K562 (cell line): ENCODE data around the gene FOXRED2. TPM values are rescaled to one million over a fixed set of nuclear protein-coding genes. Genes with fewer than 3 reads are reported as not detected.

Experiments
- ATAC-seq: fragments of 200-7000 bp; cut with Tn5 transposase; 3 replicates; pipeline ENCODE4 v1.9.1; 2020; ENCODE audit warnings: moderate library complexity
- BruUV-seq: library from RNA; stranded (reverse); fragments of 400-500 nt; replicated peaks from 2 replicates; lab custom pipeline; 2021; lab: Mats Ljungman, UMichigan
- CTCF ChIA-PET: fragments of 300-600 bp; formaldehyde crosslinking; extraction: SDS; loops from one replicate; lab custom pipeline; 2021; ENCODE audit warnings: low intra/inter-chr PET ratio; lab: Yijun Ruan, JAX
- POLR2A ChIA-PET: fragments of 300-600, 350-650 bp; sonication (Branson Sonifier 250); formaldehyde crosslinking; extraction: SDS; loops from one replicate; lab custom pipeline; 2021; ENCODE audit warnings: antibody characterized with exemption, inconsistent platforms; lab: Yijun Ruan, JAX
- DNase-seq, 4 experiments: peaks; one replicate each; pipeline versions ENCODE4 v3.0.0 to v3.0.0-alpha.2; 2011 to 2018; ENCODE audit warnings: low spot score in 3 of 4, mixed read lengths in 3 of 4; ENCODE audit errors: extremely low read depth in 1 of 4
- FAIRE-seq: peaks from 2 replicates; lab custom pipeline; 2011; peaks lifted over from hg19 to GRCh38; lab: Jason Lieb, UNC
- H2AFZ ChIP-seq: 2 replicates; pipeline ENCODE4 v1.6.0; 2011; ENCODE audit warnings: low read depth, low read length, control low read depth, inconsistent platforms
- H3K27ac ChIP-seq: fragments of 200-600 bp; 3 replicates; pipeline ENCODE4 v1.8.0; 2011; ENCODE audit warnings: low read depth, mild to moderate bottlenecking, control low read depth, inconsistent platforms, low read length, moderate library complexity, mixed read lengths; ENCODE audit errors: extremely low read depth
- H3K27me3 ChIP-seq, 2 experiments: fragments of 300-600 bp in 1 of 2; 2 replicates in 1 of 2; 3 replicates in 1 of 2; pipeline versions ENCODE4 v1.6.0 to v1.8.0; 2011; ENCODE audit warnings: inconsistent platforms in 2 of 2, low read length in 2 of 2, mild to moderate bottlenecking in 1 of 2, mixed read lengths in 1 of 2, moderate library complexity in 1 of 2; ENCODE audit not compliant: control insufficient read depth in 2 of 2, insufficient read depth in 2 of 2
- H3K36me3 ChIP-seq: fragments of 300-600 bp; 3 replicates; pipeline ENCODE4 v1.8.0; 2011; ENCODE audit warnings: mild to moderate bottlenecking, low read length, inconsistent platforms; ENCODE audit not compliant: control insufficient read depth, insufficient read depth
- H3K4me1 ChIP-seq, 2 experiments: fragments of 200-600 bp in 1 of 2; replicated peaks in 1 of 2; 2 replicates in 1 of 2; 3 replicates in 1 of 2; pipeline versions ENCODE4 v1.5.1 to v1.8.0; 2011; ENCODE audit warnings: inconsistent platforms in 2 of 2, low read length in 2 of 2, mild to moderate bottlenecking in 1 of 2, mixed read lengths in 1 of 2, moderate library complexity in 1 of 2; ENCODE audit not compliant: control insufficient read depth in 2 of 2, insufficient read depth in 2 of 2
- H3K4me2 ChIP-seq: 2 replicates; pipeline ENCODE4 v1.6.1; 2011; ENCODE audit warnings: low read length, control low read depth, inconsistent platforms, mixed read lengths; ENCODE audit not compliant: insufficient read depth
- H3K4me3 ChIP-seq: fragments of 200-600 bp; sonication (generic), shearing (Covaris generic); 2 replicates; pipeline ENCODE4 v1.5.1; 2016; ENCODE audit warnings: control low read depth, inconsistent platforms
- H3K79me2 ChIP-seq: fragments of 200-600 bp; 3 replicates; pipeline ENCODE4 v1.8.0; 2011; ENCODE audit warnings: low read length, inconsistent platforms; ENCODE audit not compliant: control insufficient read depth, insufficient read depth
- H3K9ac ChIP-seq, 2 experiments: 2 replicates each; pipeline versions ENCODE4 v1.6.0 to v1.6.1; 2011; ENCODE audit warnings: low read depth in 2 of 2, low read length in 2 of 2, control low read depth in 1 of 2, inconsistent platforms in 1 of 2, mild to moderate bottlenecking in 1 of 2, mixed read lengths in 1 of 2; ENCODE audit not compliant: insufficient read depth in 1 of 2
- H3K9me1 ChIP-seq: one replicate; pipeline ENCODE4 v1.6.0; 2011; ENCODE audit warnings: inconsistent platforms, mild to moderate bottlenecking, low read length, moderate library complexity; ENCODE audit not compliant: control insufficient read depth, insufficient read depth
- H3K9me3 ChIP-seq: replicated peaks from 2 replicates; pipeline ENCODE4 v1.5.1; 2011; ENCODE audit warnings: low read depth, low read length, inconsistent platforms; ENCODE audit not compliant: control insufficient read depth, insufficient read depth
- H4K20me1 ChIP-seq: replicated peaks from 2 replicates; pipeline ENCODE4 v1.6.1; 2011; ENCODE audit warnings: low read length, inconsistent platforms, mixed read lengths; ENCODE audit not compliant: control insufficient read depth, insufficient read depth
- ATF7 ChIP-seq: fragments of 450-650 bp; IDR thresholded peaks from 2 replicates; pipeline ENCODE4 v1.7.1; 2014; ENCODE audit warnings: mild to moderate bottlenecking, moderate library complexity
- BRD9 ChIP-seq: fragments of 450-650 bp; IDR thresholded peaks from 2 replicates; pipeline ENCODE4 v1.6.1; 2018; ENCODE audit warnings: low read depth; ENCODE audit not compliant: partially characterized antibody
- HDAC3 ChIP-seq: fragments of 450-650 bp; IDR thresholded peaks from 2 replicates; pipeline ENCODE4 v1.6.1; 2018; ENCODE audit warnings: borderline replicate concordance, mild to moderate bottlenecking, moderate library complexity; ENCODE audit not compliant: partially characterized antibody
- MAFK ChIP-seq: IDR thresholded peaks from 2 replicates; pipeline ENCODE4 v1.6.1; 2011; ENCODE audit warnings: low read length, improper control_type of control experiment
- POLR2G ChIP-seq: fragments of 200-400 bp; formaldehyde crosslinking; IDR thresholded peaks from 2 replicates; pipeline ENCODE4 v1.6.1; 2017; ENCODE audit warnings: low read depth, mild to moderate bottlenecking, antibody characterized with exemption, low read length, moderate library complexity
- POU5F1 ChIP-seq: fragments of 150-350 bp; IDR thresholded peaks from 2 replicates; pipeline ENCODE4 v1.6.1; 2014; ENCODE audit warnings: borderline replicate concordance, low read length, low read depth, mild to moderate bottlenecking; ENCODE audit not compliant: partially characterized antibody
- RBFOX2 ChIP-seq: fragments of 200-400 bp; formaldehyde crosslinking; IDR thresholded peaks from 2 replicates; pipeline ENCODE4 v1.6.1; 2017; ENCODE audit warnings: low read depth, mild to moderate bottlenecking, low read length, moderate library complexity
- SMARCE1 ChIP-seq: fragments of 450-650 bp; IDR thresholded peaks from 2 replicates; pipeline ENCODE4 v1.7.1; 2016; ENCODE audit warnings: mild to moderate bottlenecking
- ZNF133 ChIP-seq: fragments of 250-450 bp; sonication (Bioruptor Pico); IDR thresholded peaks from 2 replicates; pipeline ENCODE4 v1.4.0; 2020; ENCODE audit warnings: mild to moderate bottlenecking
- ZNF174 ChIP-seq: fragments of 250-450 bp; sonication (Bioruptor Pico); IDR thresholded peaks from 2 replicates; pipeline ENCODE4 v1.4.0; 2020; ENCODE audit warnings: mild to moderate bottlenecking
- WGBS: fragments of 100-300 bp; shearing (Covaris generic); methylation state at CpG from one replicate; pipeline ENCODE4 v1.1.6; 2016; ENCODE audit warnings: low coverage, mixed read lengths; ENCODE audit not compliant: insufficient coverage; ENCODE audit errors: missing lambda C conversion rate; 5-methylcytosine and 5-hydroxymethylcytosine counted together
- in situ Hi-C: fragments of 300-500 bp; cut with MboI; formaldehyde crosslinking; loops from 4 replicates; pipeline ENCODE4 v1.15.0; 2018; ENCODE audit warnings: inconsistent platforms, mixed read lengths
- intact Hi-C: fragments of 100-400 bp; cut with micrococcal nuclease; formaldehyde crosslinking; loops from 2 replicates; pipeline ENCODE4 v1.14.2; 2022
- polyA plus RNA-seq, 8 experiments: library from polyadenylated mRNA; depleted of rRNA in 4 of 8; stranded (reverse) in 5 of 8; unstranded in 3 of 8; fragments of >200 nt; fragmentation: Nextera tagmentation in 2 of 8; fragmentation: Illumina TruSeq in 1 of 8; extraction: Ambion mirVana in 2 of 8; extraction: Trizol in 1 of 8; gene quantifications; 2 replicates each; pipeline versions ENCODE4 v1.2.1 to v1.2.3, GENCODE V29; 2011 to 2014; ENCODE audit warnings: inconsistent platforms in 1 of 8, missing spikeins in 1 of 8
- total RNA-seq, 7 experiments: library from RNA; depleted of rRNA in 6 of 7; stranded (reverse); fragments of >200 nt in 6 of 7; fragmentation: Illumina TruSeq in 2 of 7; extraction: Trizol in 2 of 7; gene quantifications; 2 replicates each; pipeline versions ENCODE4 v1.2.1 to v1.2.3, GENCODE V29; 2011 to 2021; ENCODE audit warnings: low replicate concordance in 1 of 7
- TF ChIP-seq, protein P1 (sequence below): sonication (generic); formaldehyde crosslinking; IDR thresholded peaks from 2 replicates; pipeline ENCODE4 v1.8.0; 2022; ENCODE audit warnings: mild to moderate bottlenecking, missing genetic modification reagents

FOXRED2 gene
- total and polyA plus RNA-seq, 9 of the 15 experiments (the other 6 are each of a cell fraction or from before 2014, with no cell fraction given) = 2.8 to 48.4 (median 7.8) TPM

DNA sequence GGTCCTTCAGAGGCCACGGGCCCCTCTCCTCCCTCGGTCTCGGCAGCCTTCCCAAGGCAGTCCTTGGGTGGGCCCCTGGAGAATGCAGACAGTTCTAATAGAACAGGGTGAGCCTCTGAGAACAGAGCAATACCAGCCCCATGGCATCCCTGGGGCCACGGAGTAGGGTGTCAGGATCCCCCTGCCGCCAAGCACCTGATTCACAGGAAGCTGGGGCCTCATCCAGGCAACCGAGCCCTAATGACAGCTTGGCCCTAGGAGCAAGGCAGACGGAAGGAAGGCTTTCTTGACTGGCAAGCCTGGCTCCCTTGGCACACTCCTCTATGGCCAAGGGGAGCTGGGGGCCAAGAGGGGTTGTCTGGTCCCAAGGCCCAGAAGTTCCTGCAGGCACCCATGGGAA is 40.6 kb downstream of the FOXRED2 start:
- no peak overlapping the region for H3K4me2 ChIP-seq
- no peaks in the 10 kb centered on the region for H3K9me3 ChIP-seq
- DNase-seq (no peak), ATAC-seq (no peak), FAIRE-seq (no peak)
- BruUV-seq = no TSS peak
- 60% methylated on average over 1 of the region's 7 CpGs for WGBS
- intact Hi-C loops (loop anchor here (5.0 kb wide), 1 partner anchor 99 kb away; no protein-coding TSS in a partner anchor), in situ Hi-C loops (loop anchor here (5.0 kb wide), 1 partner anchor 169 kb away; no protein-coding TSS in a partner anchor)
- H3K9me1 ChIP-seq = no peaks in the 10 kb centered on the region
- H3K4me1 ChIP-seq = peaks cover 25 to 40% of the 10 kb centered on the region in 2 experiments
- no peak overlapping the region for H3K4me3 ChIP-seq
- H4K20me1 ChIP-seq = 0 out of 2 replicates have a peak, but pooled peaks cover 3% of the 10 kb centered on the region
- TF ChIP-seq POLR2G (peak; percentile 57), SMARCE1 (no peak)
- H2AFZ ChIP-seq = no peak overlapping the region
- ChIA-PET CTCF (no interaction called here), POLR2A (interaction anchor here (0.6 to 1.7 kb wide), 3 partner anchors 13 to 1191 kb away, joined by 3 to 4 read pairs (median 3); no protein-coding TSS in a partner anchor)
- H3K79me2 ChIP-seq = no peaks in the 10 kb centered on the region; the same call in 2 of the 3 replicates
- no peaks in the 10 kb centered on the region for H3K27me3 ChIP-seq
- H3K27ac ChIP-seq = no peak overlapping the region
- H3K36me3 ChIP-seq = peaks cover 38% of the 10 kb centered on the region; the same call in 2 of the 3 replicates
- H3K9ac ChIP-seq = peak overlapping the region in 1 of 2 experiments; percentile 45; a peak in 2 of 4 replicates

DNA sequence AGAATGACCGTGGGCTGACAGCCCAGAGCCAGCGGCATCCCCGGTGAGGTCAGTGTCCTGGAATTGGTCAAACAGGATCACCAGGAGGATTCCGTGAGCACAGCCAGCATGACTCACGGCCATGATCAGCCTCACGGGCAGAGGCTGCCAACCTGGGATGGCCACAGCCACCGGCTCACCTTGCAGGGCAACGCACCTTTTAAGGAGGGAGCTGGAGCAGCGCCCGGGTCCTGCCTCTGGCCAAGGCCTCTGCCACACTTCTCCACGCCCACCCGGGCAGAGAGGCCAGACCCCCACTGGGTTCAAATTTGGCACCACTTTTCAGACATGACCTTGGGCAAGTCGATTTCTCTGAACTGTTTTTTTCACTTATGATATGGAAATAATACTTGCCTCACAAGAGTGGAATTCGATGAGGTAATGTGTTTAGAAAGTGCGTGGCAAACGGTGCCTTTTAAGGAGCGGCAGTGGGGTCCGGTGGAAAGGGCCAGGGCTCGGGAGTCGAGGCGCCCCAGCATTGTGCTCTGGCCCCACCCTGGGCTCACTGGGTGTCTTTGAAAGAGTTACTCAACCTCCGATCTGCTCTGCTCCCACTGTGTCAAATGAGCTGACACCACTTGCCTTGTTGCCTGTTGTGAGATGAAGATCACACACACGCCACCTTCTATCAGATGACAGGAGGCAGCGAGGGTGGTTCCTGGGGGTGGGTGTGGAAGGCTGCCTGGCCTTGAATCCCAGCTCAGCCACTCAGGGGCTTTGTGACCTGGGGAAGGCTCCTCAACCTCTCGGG is 41.4 kb downstream of the FOXRED2 start:
- no peak overlapping the region for H3K4me3 ChIP-seq
- in situ Hi-C loops = loop anchor here (5.0 kb wide), 1 partner anchor 168 kb away; no protein-coding TSS in a partner anchor
- no peak for TF ChIP-seq ZNF133 (CRISPR knock-in tag)
- TF ChIP-seq POU5F1 = no peak
- TF ChIP-seq ATF7 = 0 out of 2 replicates have a peak, but pooled peaks have one; percentile 15
- no peak for TF ChIP-seq HDAC3
- TF ChIP-seq POLR2G = peak; percentile 61
- peak; percentile 45; the same call in 1 of the 2 replicates for TF ChIP-seq RBFOX2
- TF ChIP-seq, protein P1, sequence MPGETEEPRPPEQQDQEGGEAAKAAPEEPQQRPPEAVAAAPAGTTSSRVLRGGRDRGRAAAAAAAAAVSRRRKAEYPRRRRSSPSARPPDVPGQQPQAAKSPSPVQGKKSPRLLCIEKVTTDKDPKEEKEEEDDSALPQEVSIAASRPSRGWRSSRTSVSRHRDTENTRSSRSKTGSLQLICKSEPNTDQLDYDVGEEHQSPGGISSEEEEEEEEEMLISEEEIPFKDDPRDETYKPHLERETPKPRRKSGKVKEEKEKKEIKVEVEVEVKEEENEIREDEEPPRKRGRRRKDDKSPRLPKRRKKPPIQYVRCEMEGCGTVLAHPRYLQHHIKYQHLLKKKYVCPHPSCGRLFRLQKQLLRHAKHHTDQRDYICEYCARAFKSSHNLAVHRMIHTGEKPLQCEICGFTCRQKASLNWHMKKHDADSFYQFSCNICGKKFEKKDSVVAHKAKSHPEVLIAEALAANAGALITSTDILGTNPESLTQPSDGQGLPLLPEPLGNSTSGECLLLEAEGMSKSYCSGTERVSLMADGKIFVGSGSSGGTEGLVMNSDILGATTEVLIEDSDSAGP (CRISPR knock-in tag) = no peak
- no peak for TF ChIP-seq MAFK
- no peak for TF ChIP-seq BRD9
- no peak for TF ChIP-seq ZNF174 (CRISPR knock-in tag)

More for the DNA sequence above, 41.4 kb downstream of the FOXRED2 start:
- no peak overlapping the region for H3K4me2 ChIP-seq
- no peaks in the 10 kb centered on the region for H3K9me1 ChIP-seq
- H3K27me3 ChIP-seq = no peaks in the 10 kb centered on the region
- CTCF ChIA-PET = no interaction called here
- H3K9ac ChIP-seq = peak overlapping the region in 1 of 2 experiments; percentile 45; a peak in 2 of 4 replicates
- no peak for DNase-seq
- intact Hi-C loops = loop anchor here (5.0 kb wide), 1 partner anchor 98 kb away; no protein-coding TSS in a partner anchor
- H3K79me2 ChIP-seq = no peaks in the 10 kb centered on the region; the same call in 2 of the 3 replicates
- POLR2A ChIA-PET = interaction anchor here (1.3 to 1.7 kb wide), 2 partner anchors 12 to 1192 kb away, joined by 3 to 4 read pairs; no protein-coding TSS in a partner anchor
- peaks cover 29% of the 10 kb centered on the region; the same call in 2 of the 3 replicates for H3K36me3 ChIP-seq
- no peak overlapping the region for H2AFZ ChIP-seq
- BruUV-seq = no TSS peak
- H3K4me1 ChIP-seq = peaks cover 23 to 40% of the 10 kb centered on the region in 2 experiments
- no peak for FAIRE-seq
- no peaks in the 10 kb centered on the region for H3K9me3 ChIP-seq
- H3K27ac ChIP-seq = no peak overlapping the region
- 0 out of 2 replicates have a peak, but pooled peaks cover 3% of the 10 kb centered on the region for H4K20me1 ChIP-seq
- WGBS = 76% methylated on average over 18 of the region's 25 CpGs
- no peak for ATAC-seq
